ENCODE data around the gene KRT14.
"Not testable (repeated sequence)": the region's sequence is repeated elsewhere in the genome, so short reads cannot be mapped to it uniquely, and the experiment has no call there.

KRT14 gene

DNA sequence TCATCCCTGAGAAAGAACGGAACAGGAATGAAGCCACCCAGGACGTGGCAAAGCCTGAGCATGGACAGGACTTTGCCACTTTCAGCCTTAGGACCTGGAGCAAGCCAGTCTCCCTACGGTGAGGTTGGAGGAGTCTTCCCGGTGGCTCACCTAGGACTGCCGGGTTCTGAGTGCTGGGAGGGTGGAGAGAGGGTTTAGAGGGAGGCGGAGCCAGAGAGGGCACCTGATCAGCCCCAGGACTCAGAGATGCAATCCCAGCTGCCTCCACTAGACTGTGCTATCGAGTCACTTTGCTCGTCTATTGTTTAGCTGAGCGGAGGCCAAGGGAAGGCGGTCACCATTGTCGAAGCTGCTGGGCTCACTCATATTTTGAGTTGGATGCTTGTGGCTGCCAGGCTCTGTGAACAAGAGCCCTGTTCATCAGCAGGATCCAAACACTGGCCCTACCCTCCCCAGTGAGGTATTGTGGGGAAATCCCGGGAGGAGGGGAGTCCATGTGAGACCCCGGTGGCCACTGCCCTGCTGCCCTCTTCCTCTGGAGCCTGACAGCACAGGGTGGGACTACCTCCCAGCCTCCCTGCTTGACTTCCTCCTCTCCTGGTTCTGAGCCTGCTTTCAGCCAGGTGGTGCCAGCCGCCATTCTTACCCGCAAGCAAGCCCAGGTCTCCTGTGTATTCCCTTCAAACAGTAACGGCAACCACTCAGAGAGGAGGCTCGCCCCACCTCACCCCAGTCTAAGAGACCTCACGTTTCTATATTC, 7.0 kb downstream of the KRT14 start:
- DNase-seq (ENCODE audit: low read depth in 1 of 2, low spot score in 1 of 2), result peak; percentile 13 to 47

- DNase-seq (ENCODE audit: low read depth in 1 of 2, low spot score in 1 of 2), result no peak
Measured at GRCh38 chr17:41578971-41579370, 7.7 kb downstream of the KRT14 start.

GRCh38 chr17:41578538-41578937, 8.2 kb downstream of the KRT14 start:
- no peak for DNase-seq (ENCODE audit: low read depth in 1 of 2, low spot score in 1 of 2)

DNA sequence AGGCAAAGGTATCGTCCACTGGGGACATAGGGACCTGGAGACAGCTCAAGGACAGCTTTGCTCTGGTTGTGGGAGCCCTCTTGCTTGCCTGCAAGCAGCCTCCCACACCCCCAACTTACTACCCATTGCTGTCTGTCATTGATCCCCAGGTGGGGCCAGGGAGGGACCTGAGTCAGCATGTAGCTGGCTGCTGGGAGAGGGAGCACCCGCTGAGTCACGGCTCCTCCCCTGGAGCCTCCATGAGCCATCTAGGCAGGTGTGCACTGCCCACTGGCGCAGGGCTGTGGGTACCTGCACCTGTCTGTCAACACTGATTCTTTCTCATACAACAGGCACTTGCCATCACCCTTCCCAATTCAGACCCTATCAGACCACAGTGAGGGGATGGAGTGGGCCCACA, 10.0 kb downstream of the KRT14 start:
- not testable (repeated sequence) for DNase-seq (ENCODE audit: low read depth in 1 of 2, low spot score in 1 of 2)

DNA sequence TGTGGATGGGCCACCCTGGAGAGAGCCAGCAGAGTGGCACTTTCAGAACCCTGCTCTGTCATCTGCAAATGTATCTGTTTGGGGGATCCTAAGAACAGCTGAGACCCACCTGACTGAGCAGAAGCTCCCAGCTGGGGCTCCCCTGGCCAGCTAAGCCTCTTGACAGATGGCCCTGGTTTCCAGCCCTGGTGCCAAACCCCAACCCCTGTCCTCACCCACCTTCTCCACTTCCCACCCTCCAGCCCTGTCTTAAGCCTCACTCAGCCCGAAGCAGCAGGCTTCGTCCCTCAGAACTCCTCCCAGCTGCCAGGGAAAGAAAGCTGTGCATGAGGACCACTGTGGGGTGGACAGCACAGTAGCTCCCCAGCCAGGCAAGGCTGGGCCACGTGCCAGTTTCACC, 11.4 kb downstream of the KRT14 start:
- no peak for DNase-seq (ENCODE audit: low read depth in 1 of 2, low spot score in 1 of 2)

DNA sequence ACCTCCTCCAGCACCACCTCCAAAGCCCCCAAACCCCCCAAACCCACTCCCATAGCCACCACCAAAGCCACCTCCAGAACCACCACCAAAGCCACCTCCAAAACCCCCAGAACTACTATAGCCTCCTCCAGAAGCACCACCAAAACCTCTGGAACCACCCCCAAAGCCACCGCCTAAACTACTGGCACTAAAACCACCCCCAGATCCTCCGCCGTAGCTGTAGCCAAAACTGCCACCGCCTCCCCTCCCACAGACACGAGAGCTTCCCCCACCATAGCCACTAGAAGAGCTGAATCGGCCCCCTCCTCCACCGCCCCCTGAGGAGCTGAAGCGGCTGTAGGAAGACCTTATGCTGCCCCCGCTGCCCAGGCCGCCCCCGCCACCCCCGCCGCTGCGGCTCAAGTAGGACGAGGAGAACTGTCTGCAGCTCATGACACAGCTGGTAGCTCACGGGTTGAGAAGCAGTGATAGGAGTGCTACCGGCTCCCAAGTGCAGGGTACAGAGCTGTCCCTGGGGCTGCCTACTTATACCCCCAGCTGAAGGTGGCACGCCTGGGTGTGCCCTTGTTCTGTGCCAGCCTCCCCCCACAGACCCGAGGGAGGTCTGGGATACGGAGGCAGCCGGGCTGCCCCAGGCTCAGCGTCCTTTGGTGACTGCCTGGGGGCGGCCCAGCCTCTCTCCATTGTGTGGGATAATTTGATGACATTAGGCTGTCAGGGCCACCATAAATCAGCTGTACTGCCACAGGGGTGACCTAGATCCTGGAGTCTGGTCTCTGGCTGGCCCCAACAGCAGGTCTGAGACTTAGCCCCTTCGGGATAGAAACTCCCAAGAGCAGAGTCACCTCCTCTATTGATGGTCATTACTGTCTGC, 14.9 kb downstream of the KRT14 start, which contains the start of gene KRT9:
Gene KRT9 (minus strand): TSS at position 499 of the 874 bp plus-strand sequence. CDS start 67 bp downstream, at position 432.
- DNase-seq (ENCODE audit: low read depth in 1 of 2, low spot score in 1 of 2), result no peak

GRCh38 chr17:41567317-41567716, 19.4 kb downstream of the KRT14 start:
- DNase-seq (ENCODE audit: low read depth in 1 of 2, low spot score in 1 of 2), result no peak

DNA sequence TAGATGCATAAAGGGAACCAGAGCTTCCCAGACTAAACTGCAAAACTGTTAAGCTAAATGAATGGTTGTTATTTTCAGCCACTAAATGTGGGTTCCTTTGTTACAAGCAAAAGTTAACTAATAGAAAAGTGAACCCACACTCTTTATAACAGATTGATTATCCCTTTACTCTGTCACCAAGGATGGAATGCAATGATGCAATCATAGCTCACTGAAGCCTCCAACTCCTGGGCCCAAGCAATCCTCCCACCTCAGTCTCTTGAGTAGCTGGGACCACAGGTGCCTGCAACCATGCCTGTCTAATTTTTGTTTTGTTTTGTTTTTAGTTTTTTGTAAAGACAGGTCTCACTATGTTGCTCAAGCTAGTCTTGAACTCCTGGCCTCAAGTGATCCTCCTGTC, 21.4 kb downstream of the KRT14 start:
- DNase-seq (ENCODE audit: low read depth in 1 of 2, low spot score in 1 of 2), result no peak

GRCh38 chr17:41563607-41564170, 23.0 kb downstream of the KRT14 start:
- no peak for DNase-seq (ENCODE audit: low read depth in 1 of 2, low spot score in 1 of 2)

DNA sequence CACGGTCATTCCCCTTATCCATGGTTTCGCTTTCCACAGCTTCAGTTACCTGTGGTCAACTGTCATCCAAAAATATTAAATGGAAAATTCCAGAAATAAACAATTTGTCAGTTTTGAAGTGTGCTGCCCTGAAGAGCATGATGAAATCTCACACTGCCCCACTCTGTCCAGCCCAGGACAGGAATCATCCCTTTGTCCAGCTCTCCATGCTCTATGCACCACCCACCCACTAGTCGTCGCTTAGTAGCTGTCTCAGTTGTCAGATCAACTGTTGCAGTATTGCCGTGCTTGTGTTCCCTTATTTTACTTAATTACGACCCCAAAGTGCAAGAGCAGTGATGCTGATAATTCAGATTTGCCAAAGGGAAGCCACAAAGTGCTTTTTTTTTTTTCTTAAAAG, 25.1 kb downstream of the KRT14 start:
- no peak for DNase-seq (ENCODE audit: low read depth in 1 of 2, low spot score in 1 of 2)

GRCh38 chr17:41559548-41559947, 27.1 kb downstream of the KRT14 start:
- no peak for DNase-seq (ENCODE audit: low read depth in 1 of 2, low spot score in 1 of 2)

DNA sequence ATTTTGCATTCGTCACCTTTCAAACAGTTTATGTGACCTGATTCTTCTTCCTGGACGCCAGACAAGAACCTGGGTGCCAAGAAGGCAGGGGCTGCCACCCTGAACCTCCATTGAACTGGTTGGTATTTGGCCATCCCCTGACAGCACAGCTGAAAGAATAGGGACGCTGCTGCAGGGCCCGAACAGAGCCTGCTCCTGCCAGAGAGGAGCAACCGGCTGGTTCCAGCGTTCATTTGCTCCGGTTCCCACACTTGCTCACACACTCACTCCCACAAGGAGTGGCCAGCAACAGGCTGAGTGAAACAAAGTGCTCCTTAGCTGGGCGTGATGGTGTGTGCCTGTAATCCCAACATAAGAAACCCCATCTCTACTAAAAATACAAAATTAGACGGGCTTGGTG, 29.8 kb downstream of the KRT14 start:
- DNase-seq (ENCODE audit: low read depth in 1 of 2, low spot score in 1 of 2), result no peak

DNA sequence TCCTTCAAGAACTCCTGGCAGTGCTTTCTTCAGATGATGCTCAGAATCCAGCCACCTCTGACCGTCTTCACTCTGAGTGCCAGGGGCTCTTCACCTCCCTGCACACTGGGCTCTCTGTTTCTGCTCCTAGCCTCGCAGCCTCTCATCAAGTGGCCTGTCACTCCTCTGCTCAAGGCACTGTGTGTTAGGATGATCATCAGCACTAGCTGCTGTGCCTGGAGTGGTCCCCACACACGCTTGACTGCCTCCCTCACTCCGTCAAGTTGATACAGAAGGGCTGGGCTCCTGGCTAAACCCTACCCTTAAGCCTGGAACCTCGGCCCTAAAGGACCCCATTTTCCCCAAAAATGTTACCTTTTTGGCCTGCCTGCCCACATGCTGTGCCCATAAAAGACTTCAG, 30.4 kb downstream of the KRT14 start:
- DNase-seq (ENCODE audit: low read depth in 1 of 2, low spot score in 1 of 2), result no peak

- DNase-seq (ENCODE audit: low read depth in 1 of 2, low spot score in 1 of 2), result no peak
Measured at GRCh38 chr17:41555105-41555887, 31.4 kb downstream of the KRT14 start.

- no peak for DNase-seq (ENCODE audit: low read depth in 1 of 2, low spot score in 1 of 2)
Measured at GRCh38 chr17:41553987-41554680, 32.6 kb downstream of the KRT14 start.

DNA sequence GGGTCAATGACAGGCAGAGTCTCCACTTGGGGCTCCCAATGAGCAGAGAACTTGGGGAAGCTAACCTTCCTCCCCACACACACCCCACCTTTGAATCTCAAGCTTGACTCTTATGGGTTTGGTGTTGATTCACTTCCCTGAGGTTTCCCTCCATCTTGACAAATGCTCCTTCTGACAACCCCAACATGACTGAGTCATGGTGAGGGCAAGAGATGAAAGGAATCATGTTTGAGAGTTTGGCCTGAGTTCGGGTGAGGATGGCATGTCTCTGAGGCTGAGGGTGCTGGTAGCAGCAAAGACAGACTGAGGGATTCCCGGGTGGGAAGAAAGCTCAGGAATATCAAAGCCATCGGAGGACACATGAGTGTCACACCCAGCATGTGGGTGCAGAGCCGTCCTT, 33.5 kb downstream of the KRT14 start:
- DNase-seq (ENCODE audit: low read depth in 1 of 2, low spot score in 1 of 2), result no peak

GRCh38 chr17:41552455-41552854, 34.2 kb downstream of the KRT14 start:
- DNase-seq (ENCODE audit: low read depth in 1 of 2, low spot score in 1 of 2), result no peak

DNA sequence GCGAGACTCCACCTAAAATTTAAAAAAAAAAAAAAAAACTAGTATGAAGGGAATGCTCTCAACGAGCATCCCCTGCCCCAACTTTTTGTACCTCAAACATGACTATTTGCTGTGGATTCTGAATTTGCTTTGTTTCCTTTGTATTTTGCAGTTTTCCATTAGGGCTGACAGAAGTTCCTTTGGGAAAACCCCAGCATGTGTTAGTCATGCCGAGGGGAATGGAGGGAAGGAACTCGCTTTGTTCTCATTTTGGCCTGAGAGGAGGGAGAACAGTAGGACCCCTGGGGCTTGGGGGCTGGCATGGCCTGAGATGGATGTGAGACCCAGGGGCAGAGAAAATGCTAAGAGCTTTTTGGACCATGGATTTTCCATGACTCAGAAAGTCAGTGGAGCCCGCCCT, 35.3 kb downstream of the KRT14 start:
- DNase-seq (ENCODE audit: low read depth in 1 of 2, low spot score in 1 of 2), result no peak

- no peak for DNase-seq (ENCODE audit: low read depth in 1 of 2, low spot score in 1 of 2)
Measured at GRCh38 chr17:41549596-41550039, 37.1 kb downstream of the KRT14 start.

DNA sequence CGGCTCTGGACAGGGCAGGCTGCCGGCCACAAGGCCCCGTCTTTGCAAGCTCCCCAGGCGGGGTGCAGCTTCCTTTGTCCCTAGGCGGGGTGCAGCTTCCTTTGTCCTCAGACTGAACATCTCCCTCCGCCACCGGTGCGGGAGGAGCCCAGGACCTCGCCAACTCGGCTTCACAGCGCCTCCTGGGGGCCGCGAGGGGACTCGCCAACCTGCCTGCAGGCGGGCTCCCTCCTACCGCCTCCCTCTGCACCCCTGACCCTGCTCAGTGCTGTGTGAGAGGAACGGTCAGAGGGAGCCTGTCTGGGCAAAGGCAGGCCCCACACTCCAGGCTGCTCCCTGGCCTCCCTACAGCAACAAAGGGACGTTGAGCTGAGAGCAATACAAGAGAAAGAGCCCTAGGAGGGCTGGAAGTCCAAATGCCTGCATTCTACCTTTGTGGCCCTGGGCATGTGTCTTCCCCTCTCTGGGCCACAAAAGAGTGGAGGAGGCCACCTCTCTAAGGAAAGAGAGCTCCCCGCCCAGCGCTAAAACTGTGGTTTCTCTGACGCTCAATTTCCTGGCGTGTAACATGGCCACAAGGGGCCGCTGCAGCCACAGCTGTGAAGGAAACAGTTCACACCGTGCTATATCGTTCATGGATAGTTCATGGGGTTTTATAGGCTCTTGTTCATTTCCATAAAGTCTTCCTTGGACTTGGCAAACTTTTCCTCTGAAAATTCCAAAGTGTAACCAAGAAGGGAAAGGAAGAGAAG, 37.7 kb downstream of the KRT14 start:
- DNase-seq (ENCODE audit: low read depth in 1 of 2, low spot score in 1 of 2), result peak; percentile 68 to 70

Data from stimulated activated CD4-positive, alpha-beta T cell treated with anti-CD3 and anti-CD28 coated beads, Interleukin-15, amount 100 ng/mL, for 1 hour (primary cell).